CD4-positive, alpha-beta T cell treated with Interleukin-15 for 1 hour (primary cell): ENCODE data around the gene DCHS2.
A peak's percentile ranks its signal among the peaks of the same experiment; 100 is the strongest.

ENCODE experiments used
- DNase-seq: peaks from one replicate; pipeline ENCODE4 v3.0.0-alpha.2; 2020

Gene DCHS2

DNA sequence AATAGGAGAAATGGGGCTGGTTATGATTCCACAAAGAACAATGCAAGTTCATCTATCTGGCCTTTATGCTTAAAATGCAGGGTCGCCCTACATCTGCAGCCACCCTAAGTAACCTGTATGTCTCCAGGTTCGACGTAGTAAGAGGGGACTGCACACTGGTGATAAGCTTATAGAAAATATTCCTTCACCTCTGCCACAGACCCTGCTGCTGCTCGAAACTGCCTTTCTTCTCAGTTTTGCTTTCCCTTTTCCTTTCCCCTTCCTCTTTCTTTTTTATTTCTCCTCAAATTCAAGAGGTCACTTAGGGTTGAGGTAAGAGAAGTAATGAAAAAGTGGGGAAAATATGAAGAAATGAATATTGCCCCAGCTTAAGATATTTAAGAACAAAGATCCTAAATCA lies 123.5 kb downstream of the DCHS2 start:
- DNase-seq, result no peak

DNA sequence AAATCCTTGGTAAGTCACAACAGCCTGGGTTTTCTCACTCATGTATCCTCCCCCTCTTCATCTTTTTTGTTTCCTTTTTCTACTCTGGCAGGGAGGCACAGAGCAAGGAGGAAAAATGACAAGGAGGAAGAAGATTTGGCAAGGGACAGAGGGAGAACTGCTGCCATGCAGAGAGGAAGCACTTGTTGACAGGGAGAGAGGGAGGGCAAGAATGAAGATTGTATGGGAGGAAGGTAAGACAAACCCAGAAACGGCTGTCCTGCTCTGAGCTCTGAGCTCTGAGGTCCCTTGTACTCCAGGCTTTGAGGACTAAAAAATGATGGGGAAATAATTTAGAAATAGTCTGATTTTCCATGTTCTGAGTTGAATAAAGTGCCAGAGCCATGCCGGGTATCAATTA lies 123.9 kb downstream of the DCHS2 start:
- no peak for DNase-seq

GRCh38 chr4:154366956-154367355 lies 124.6 kb downstream of the DCHS2 start:
- no peak for DNase-seq

DNA sequence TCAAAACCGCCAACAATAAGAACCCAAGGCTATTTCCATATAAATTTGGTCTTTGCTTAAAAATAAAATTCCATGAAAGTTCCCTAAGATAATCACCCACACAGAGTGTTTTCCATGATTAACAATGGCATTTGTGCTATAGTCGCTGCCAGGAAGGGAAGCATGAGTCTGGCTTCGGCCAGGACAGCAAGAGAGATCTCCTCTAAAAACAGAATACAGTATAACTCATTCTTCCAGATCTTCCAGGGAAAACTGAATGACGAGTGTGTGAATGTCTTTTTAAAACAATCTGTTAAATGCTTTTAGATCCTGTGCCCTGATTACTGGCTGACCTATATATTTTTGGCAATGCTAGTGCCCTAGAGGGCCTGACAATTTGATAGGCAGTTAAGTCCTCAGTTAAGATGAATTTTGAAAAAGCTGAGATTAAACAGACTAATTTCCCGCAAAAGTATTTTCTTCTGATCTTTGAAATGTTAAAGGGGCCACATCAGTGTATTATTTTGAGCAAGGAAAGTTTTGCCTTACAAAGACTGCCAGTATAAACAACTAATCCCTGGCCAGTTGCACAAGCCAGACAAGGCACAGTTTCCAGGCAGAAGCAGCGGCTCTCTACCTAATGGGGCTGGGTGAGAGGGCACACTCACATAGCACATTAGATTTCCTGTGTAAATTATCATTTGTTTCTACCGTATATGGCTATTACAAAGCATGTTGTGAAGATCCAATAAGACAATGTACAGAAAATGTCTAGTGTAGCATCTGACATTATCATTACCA lies 127.3 kb downstream of the DCHS2 start:
- DNase-seq, result no peak

DNA sequence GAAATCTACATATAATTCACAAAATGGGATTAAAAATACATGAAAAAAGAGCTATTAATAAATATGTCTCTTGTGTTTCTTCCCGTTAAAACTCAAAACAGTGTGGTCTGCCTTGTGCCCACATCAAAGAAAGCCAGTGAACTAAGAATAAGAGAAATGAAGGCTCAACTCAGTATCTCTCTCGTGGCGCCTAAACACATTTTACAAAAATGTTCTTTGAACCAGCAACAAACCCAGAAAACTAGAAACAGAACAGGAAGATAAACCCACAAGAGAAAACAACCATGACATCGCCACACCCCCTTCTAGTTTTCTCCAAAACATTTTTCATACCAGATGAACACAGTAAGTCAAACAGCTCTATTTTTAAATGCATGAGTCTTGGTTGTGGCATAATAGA lies 130.1 kb downstream of the DCHS2 start:
- DNase-seq, result no peak

DNA sequence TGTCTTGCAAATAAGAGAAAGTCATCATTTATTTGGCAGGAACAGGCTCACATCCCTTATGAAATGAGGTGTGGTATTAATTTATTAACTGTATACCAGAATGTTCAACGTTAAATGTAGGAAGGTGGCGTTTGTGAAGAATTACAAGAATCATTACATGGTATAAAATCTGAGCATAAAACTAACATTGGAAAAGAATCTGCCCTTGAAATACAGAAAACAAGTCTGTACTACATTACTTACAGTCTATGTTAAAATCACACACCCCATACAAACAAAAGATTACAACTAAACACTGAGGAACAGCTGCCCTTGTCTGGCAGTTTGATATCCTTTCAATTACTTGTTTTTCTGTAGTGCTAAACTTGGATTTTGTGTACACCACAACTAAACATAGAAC lies 131.1 kb downstream of the DCHS2 start:
- no peak for DNase-seq

- no peak for DNase-seq
These were observed 136.7 kb downstream of the DCHS2 start for GRCh38 chr4:154354883-154355282.

DNA sequence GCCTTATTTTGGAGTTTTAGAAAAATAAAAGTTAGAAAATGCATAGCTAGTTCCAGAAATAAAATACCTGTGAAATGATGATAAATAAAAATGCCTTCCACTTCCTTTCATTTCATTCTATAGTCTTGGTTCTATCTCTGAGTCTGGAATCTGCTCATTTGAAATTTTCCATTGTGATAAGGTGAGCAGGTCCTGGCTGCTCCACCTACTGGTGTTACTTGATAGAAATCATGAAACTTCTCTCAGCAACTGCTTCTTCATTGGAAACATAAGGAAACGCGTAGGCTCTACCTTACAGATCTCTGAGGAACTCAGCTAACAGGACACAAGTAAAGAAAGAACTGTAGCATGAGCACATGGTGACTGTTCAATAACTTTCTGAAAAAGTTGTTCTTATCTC lies 141.8 kb downstream of the DCHS2 start:
- DNase-seq, result no peak

DNA sequence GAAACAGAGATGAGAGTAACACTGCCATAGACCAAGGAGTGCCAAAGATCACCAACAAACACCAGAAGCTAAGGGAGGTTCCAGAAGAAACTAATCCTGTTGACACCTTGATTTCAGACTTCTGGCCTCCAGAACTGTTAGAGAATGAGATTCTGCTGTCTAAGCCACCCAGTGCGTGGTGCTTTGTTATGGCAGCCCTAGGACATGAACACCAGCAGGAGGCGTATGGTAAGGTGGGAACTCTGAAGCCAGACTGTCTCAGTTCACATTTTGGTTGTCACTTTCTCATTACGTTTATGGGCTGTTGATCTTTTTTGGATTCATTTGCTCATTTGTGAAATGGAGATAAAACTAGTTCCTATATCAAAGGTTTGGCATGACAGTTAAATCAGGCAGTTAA lies 142.9 kb downstream of the DCHS2 start:
- DNase-seq, result no peak

DNA sequence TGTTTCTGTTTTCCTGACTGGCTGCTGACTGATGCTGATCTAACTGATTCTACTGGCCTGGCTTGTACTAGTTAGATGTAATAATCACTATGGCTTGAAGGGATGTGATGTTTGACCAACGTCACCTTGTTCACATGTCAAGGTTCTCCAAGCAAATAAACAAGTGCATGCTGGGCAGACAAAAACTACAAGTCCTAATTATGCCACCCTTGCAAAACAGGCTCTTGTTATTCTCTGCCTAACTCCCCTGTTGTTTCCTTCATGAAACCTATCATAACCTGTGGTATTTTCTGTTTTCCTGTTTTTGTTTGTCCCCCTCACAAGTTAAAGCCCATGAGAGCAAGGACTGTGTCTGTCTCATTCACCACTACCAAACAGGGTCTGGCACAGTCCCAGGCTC lies 146.2 kb downstream of the DCHS2 start:
- no peak for DNase-seq

DNA sequence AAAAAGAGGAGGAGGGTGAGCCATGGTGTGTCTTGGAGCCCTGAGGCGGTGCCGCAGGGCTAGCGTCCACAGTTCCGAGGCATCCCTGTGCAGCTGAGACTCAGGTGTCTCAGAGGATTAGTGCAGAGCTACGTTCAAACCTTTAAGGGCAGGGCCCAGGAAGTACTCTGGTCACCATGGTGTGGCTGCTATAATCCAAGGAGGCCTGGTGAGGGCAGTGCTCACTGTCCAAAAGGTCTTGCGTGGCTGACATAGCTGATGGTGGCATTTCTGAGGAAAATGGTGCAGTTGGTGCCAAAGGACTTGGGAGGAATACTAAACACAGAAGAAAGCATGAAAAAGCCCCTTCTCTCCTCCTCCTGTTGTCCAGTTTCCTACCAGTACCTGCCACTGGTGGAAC lies 146.9 kb downstream of the DCHS2 start:
- DNase-seq, result no peak

- DNase-seq, result no peak
These were observed 147.9 kb downstream of the DCHS2 start for GRCh38 chr4:154343651-154344050.

DNA sequence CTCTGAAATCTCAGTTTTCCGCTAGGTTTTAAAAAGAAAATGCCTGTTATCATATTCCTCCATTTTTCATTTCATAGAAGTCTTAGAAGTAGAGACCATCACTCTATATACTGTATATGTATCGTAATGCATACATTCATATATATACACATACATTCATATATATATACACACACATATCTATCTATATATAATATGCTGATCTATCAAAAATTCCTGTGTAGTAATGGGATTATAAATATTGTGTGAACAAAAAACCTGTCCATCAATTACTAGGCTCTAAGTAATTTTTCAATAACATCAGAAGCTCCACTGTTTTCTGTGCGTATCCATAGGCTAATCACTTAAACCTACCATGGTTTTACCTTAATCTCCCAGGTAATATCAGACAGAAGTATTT lies 150.2 kb downstream of the DCHS2 start:
- DNase-seq, result no peak

DNA sequence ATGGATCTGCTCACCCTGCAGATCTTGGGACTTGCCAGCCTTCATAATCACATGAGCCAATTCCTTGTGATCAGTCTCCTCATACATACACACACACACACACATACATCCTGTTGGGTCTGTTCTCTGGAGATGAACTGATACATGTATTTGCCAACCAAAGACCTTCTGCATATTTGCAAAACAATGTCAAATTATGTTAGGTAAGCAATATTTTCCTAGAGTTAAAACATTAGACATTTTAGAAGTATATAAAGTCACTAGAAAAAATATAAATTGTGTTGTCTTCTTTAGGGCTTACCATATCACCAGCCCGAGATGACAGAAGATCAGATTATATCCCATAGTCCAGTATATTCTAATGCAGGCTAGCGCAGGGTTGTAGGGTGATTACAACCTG lies 156.0 kb downstream of the DCHS2 start:
- DNase-seq, result no peak

GRCh38 chr4:154332681-154333421 lies 158.7 kb downstream of the DCHS2 start:
- DNase-seq, result peak; percentile 56

DNA sequence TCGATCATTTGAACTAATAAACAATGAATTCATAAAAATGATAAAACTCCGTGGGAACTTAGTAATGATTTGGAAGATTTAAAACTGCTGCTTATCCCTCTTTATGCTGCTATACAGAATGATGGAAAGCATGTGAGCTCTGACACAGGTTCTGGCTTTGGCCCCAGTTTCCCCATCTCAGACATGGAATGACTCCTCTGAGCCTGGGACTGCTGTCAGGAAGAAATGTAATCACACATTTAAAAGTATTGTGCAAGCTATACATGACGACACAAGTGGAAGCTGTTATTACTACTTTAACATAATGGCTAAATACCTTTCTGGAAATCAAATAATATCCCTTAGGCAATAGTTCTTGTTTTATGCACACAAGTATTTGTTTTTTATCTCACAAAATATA lies 161.7 kb downstream of the DCHS2 start:
- DNase-seq, result no peak

DNA sequence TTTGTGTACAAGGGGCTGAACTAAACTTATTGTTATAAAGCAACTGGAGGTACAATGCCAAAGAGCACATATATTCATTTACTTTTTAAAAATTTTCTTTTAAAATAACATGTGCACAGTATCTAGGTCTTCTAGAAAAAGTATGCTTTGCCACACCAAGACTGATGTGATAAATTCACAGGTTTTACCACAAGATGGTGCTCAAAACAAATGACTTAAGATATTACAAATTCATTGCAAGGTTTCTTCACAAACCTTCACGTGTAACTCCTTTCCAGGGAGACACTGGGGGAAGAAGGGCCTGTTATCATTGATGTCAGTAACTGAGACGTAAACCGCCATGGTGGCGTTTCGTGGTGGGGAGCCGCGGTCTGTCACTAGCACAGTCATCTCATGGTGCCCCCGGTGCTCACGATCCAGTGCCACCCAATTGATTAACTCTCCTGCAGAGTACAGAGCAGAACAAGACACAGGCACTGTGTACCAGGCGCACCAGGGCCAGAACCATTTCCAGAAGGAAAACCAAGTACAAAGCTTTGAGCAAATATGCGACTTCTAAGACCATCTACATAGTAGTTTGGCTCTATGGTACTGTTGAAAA lies 162.2 kb downstream of the DCHS2 start:
- DNase-seq, result no peak

DNA sequence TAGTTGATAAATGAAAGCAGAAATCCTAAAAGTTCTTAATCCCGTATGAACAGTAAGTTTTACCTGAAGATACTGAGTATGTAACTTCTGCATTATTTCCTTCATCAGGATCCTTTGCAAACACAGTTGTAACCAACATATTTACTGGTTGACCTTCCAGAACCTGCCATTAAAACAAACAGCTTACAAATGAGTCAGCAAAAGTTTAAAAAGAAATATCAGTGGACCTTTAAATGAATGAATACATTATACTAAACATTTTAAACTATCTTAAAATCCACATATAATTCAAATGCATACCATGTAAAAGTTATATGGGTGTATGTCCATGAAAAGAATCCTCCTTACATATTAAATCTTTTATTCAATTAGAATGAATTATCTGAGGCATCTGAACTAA lies 163.6 kb downstream of the DCHS2 start:
- no peak for DNase-seq

DNA sequence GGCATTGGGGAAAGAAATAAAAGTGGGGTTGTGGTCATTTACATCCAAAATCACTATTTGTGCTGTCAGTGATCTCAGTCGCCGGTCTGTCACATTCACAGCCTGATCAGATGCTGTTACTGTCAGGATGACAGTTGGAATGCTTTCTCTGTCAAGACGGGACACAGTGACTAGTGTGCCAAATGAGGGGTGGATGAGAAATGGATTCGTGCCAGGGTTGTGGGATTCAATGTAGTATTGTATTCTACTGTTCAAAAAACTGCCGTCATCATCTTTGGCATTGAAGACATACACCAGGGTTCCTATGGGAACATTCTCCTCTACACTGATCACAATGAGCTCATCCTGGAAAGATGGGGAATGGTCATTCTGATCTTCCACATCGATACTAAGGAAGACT lies 171.1 kb downstream of the DCHS2 start:
- no peak for DNase-seq

DNA sequence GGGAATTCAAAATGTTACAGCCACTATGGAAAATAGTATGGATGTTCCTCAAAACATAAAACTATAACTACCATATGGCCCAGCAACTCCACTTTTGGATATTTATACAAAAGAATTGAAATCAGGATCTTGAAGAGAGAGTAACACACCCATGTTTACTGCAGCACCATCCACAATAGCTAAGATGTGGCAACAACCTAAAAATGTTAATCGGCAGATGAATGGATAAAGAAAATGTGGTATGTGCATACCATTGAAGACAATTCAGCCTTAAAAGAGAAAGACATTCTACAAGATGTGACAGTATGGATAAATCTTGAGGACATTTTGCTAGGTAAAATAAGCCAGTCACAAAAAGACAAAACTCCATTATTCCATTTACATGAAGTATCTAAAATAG lies 171.9 kb downstream of the DCHS2 start:
- DNase-seq, result no peak

DNA sequence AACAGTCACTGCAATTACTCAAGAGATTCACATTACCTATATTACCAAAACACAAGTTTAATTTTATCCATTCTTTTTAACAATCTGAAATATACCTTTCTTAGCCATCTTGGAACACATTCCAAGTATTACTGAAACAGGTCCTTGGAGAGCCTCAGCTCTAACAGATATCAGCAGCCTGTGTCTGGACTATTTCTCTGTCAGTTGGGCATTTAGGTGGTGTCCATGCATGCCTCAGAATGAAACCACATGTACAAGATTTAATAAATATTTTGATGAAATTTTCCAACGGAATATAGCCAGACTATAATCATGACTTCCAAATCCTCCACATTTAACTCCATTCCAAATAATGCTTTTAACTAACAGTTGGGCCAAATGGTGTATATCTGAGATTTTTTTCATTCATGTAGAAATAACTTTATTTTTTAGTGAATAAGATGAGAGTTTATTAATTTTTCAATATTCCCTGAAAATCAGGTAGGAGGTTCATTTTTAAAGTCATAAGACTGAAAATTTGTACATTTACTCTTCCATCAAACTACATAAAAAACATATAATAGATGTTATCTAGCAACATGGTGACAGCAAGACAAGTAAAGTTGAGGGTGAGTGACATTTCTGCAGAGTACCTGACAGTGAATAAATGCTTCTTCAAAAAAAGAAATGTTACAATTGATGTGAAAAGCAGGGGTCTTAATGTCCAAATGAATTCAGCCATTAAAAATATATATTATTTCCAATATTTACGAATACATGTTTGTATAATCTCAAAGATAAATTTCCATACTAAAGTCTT lies 174.2 kb downstream of the DCHS2 start:
- DNase-seq, result no peak

DNA sequence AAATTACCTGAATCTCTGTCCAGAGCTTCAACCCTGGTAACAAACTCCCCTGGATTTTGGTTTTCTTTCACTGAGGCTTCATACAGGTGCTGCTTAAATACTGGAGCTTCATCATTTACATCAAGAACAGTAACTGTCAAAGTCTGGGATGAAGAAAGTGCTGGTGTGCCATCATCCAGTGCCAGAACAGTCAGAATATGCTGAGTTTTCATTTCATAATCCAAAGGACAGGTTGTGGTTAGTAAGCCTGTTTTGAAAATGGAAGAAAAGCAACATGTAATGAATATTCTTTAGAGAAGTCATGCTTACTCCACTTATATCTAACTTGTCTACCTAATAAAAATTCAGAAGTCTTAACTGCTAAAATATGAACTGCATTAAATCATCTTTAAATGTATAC lies 175.9 kb downstream of the DCHS2 start:
- no peak for DNase-seq

- no peak for DNase-seq
These were observed 177.4 kb downstream of the DCHS2 start for GRCh38 chr4:154314248-154314647.
